Breast epithelium (tissue), 3 donors: ENCODE data around the gene MTA1.
A peak's percentile ranks its signal among the peaks of the same experiment; 100 is the strongest.

Experiments used
- CTCF ChIP-seq, 3 donors: fragments of 450-650 bp; IDR thresholded peaks; one replicate each; pipeline ENCODE4 v1.5.1; 2016 to 2017; ENCODE audit warnings: antibody characterized with exemption in 3 of 3, mild to moderate bottlenecking in 3 of 3, moderate library complexity in 3 of 3
- POLR2A ChIP-seq: fragments of 450-650 bp; IDR thresholded peaks from one replicate; pipeline ENCODE4 v1.6.1; 2016; ENCODE audit warnings: antibody characterized with exemption, mild to moderate bottlenecking, moderate library complexity
- POLR2AphosphoS5 ChIP-seq, 3 donors: sonication (generic); formaldehyde crosslinking; IDR thresholded peaks; one replicate each; pipeline ENCODE4 v1.6.1; 2017; ENCODE audit warnings: antibody characterized with exemption in 3 of 3

DNA sequence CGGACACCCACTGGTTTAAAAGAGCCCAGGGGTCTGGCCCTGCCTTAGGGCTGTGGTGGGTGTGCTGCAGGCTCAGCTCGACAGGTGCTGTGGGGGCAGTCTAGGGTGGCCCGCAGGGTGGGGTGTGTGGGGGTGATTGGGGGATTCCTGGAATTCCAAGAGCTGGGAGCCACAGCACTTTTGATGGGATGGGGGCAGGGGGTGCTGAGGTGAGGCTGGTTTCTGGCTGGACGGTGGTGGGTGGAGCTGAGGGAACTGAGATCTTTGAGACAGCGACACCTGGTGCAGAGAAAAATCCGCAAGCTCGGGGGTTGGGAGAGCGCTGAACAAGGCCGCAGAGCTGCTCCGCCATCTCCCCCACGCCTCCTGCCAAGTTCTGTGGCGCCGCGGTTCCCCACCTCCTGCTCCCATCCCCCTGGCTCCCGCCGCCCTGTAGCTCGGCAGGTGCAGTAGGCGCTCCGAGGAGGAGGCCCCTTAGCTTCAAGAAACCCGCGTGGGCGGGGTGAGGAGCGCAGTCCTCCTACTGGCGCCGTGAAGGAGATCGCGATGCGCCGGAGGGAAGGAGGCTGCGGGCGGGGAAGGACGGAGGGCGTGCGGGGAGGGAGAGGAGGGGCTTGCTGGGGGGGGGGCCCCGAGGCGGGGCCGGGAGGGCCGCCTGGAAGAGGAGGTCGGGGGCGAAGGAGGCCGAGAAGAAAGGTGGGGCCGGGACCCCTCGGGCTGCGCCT is 70.1 kb downstream of the MTA1 start:
- TF ChIP-seq CTCF (IDR thresholded peaks at IDR 0.05) (peak; percentile 16 to 87 (median 66)), POLR2AphosphoS5 (IDR thresholded peaks at IDR 0.05) (peak; percentile 21 to 61 (median 50)), POLR2A (no peak)
